Measurements from ENCODE around the gene PIK3C2G.

GRCh38 chr12:18470251-18470650, 208.9 kb downstream of the PIK3C2G start:
- TF ChIP-seq CTCF (conservative IDR thresholded peaks at IDR 0.05; ENCODE audit: low read length) (no peak), EZH2phosphoT487 (IDR thresholded peaks at IDR 0.05; ENCODE audit: borderline replicate concordance, low read depth, low read length) (no peak)
